Measurements from ENCODE around the gene CPTP.
"Not testable (repeated sequence)": the region's sequence is repeated elsewhere in the genome, so short reads cannot be mapped to it uniquely, and the experiment has no call there.

Gene CPTP

GRCh38 chr1:1352786-1353388 is 28.3 kb downstream of the CPTP start:
- DNase-seq, result no peak

GRCh38 chr1:1353389-1354151 is 29.0 kb downstream of the CPTP start:
- DNase-seq, result no peak

- no peak for DNase-seq
Measured at GRCh38 chr1:1354271-1355247, 30.0 kb downstream of the CPTP start.

- peak; percentile 43 for DNase-seq
Measured at GRCh38 chr1:1355416-1355815, 30.8 kb downstream of the CPTP start.

GRCh38 chr1:1356166-1356795 is 31.7 kb downstream of the CPTP start:
- DNase-seq, result no peak

GRCh38 chr1:1356796-1357401 is 32.3 kb downstream of the CPTP start:
- no peak for DNase-seq

GRCh38 chr1:1357871-1358432 is 33.4 kb downstream of the CPTP start:
- no peak for DNase-seq

- no peak for DNase-seq
Measured at GRCh38 chr1:1358433-1359271, 34.0 kb downstream of the CPTP start, which contains the start of gene MXRA8. Gene MXRA8, minus strand, starts transcription at chr1:1358555. Its CDS starts 51 bp downstream, at chr1:1358504.

- no peak for DNase-seq
Measured at GRCh38 chr1:1359308-1359663, 34.7 kb downstream of the CPTP start.

- DNase-seq, result no peak
Measured at GRCh38 chr1:1359664-1360468, 35.3 kb downstream of the CPTP start.

GRCh38 chr1:1360506-1361169 is 36.0 kb downstream of the CPTP start:
- DNase-seq, result no peak

- DNase-seq, result no peak
Measured at GRCh38 chr1:1361233-1361981, 36.8 kb downstream of the CPTP start.

- DNase-seq, result no peak
Measured at GRCh38 chr1:1361982-1362423, 37.4 kb downstream of the CPTP start.

GRCh38 chr1:1364266-1364665 is 39.7 kb downstream of the CPTP start:
- no peak for DNase-seq

GRCh38 chr1:1365875-1366698 is 41.5 kb downstream of the CPTP start:
- DNase-seq, result no peak

- no peak for DNase-seq
Measured at GRCh38 chr1:1366699-1367066, 42.1 kb downstream of the CPTP start.

GRCh38 chr1:1367315-1367714 is 42.7 kb downstream of the CPTP start:
- DNase-seq, result no peak

GRCh38 chr1:1370094-1370493 is 45.5 kb downstream of the CPTP start:
- DNase-seq, result not testable (repeated sequence)

All from hematopoietic multipotent progenitor cell treated with erythropoietin and hydrocortisone succinate and interleukin-3 and kit ligand, for 6 days (in vitro differentiated cells).